Skin of body (tissue), 2 donors: ENCODE measurements around the gene P4HA3. TPM values are rescaled to one million over a fixed set of nuclear protein-coding genes. Genes with fewer than 3 reads are reported as not detected.
"Not testable (repeated sequence)": the region's sequence is repeated elsewhere in the genome, so short reads cannot be mapped to it uniquely, and the experiment has no call there.

Experiments
- DNase-seq: peaks from one replicate; lab custom pipeline; 2025; lab: John Stamatoyannopoulos, UW
- total RNA-seq: library from RNA; depleted of rRNA; stranded (reverse); fragments of >200 nt; gene quantifications from one replicate; pipeline ENCODE4 v1.2.3, GENCODE V29; 2014

Gene P4HA3
- 0.79 TPM for total RNA-seq

GRCh38 chr11:74311352-74311926, at the start of gene P4HA3:
Gene P4HA3 (minus strand): TSS chr11:74311640. CDS start chr11:74311611, 29 bp downstream.
- no peak for DNase-seq

- DNase-seq, result no peak
These were observed 46.0 kb upstream of the P4HA3 start for GRCh38 chr11:74357449-74357848.

GRCh38 chr11:74355626-74356025, 44.2 kb upstream of the P4HA3 start:
- DNase-seq, result no peak

- DNase-seq, result no peak
These were observed 42.6 kb upstream of the P4HA3 start for GRCh38 chr11:74354036-74354435.

- no peak for DNase-seq
These were observed 35.9 kb upstream of the P4HA3 start for GRCh38 chr11:74347381-74347780.

- DNase-seq, result no peak
These were observed 34.0 kb upstream of the P4HA3 start for GRCh38 chr11:74345420-74345819.

- no peak for DNase-seq
These were observed 30.5 kb upstream of the P4HA3 start for GRCh38 chr11:74341921-74342320.

- DNase-seq, result no peak
These were observed 28.2 kb upstream of the P4HA3 start for GRCh38 chr11:74339619-74340018.

- DNase-seq, result no peak
These were observed 27.5 kb upstream of the P4HA3 start for GRCh38 chr11:74338963-74339362.

GRCh38 chr11:74333193-74333592, 21.8 kb upstream of the P4HA3 start:
- no peak for DNase-seq

GRCh38 chr11:74332291-74332690, 20.9 kb upstream of the P4HA3 start:
- no peak for DNase-seq

GRCh38 chr11:74331000-74331399, 19.6 kb upstream of the P4HA3 start:
- DNase-seq, result not testable (repeated sequence)

GRCh38 chr11:74330075-74330858, 18.8 kb upstream of the P4HA3 start:
- no peak for DNase-seq

GRCh38 chr11:74327076-74327475, 15.6 kb upstream of the P4HA3 start:
- no peak for DNase-seq

GRCh38 chr11:74326665-74327064, 15.2 kb upstream of the P4HA3 start:
- no peak for DNase-seq

- peak; percentile 72 for DNase-seq
These were observed 14.5 kb upstream of the P4HA3 start for GRCh38 chr11:74325649-74326645.

GRCh38 chr11:74322667-74323066, 11.2 kb upstream of the P4HA3 start:
- no peak for DNase-seq

GRCh38 chr11:74321487-74322188, 10.2 kb upstream of the P4HA3 start:
- peak; percentile 42 for DNase-seq

- no peak for DNase-seq
These were observed 9.1 kb upstream of the P4HA3 start for GRCh38 chr11:74320538-74320937.

GRCh38 chr11:74319139-74319816, 7.8 kb upstream of the P4HA3 start:
- peak; percentile 28 for DNase-seq
